Astrocyte of the spinal cord (primary cell): ENCODE measurements around the gene KCNK10.

Experiments
- DNase-seq: peaks from one replicate; pipeline ENCODE4 v3.0.0; 2011; ENCODE audit warnings: low read depth, low spot score
- H3K4me3 ChIP-seq: 2 replicates; pipeline ENCODE4 v1.5.1; 2011; ENCODE audit warnings: low read depth, mild to moderate bottlenecking, low read length, moderate library complexity
- CTCF ChIP-seq: IDR thresholded peaks from 2 replicates; pipeline ENCODE4 v1.5.1; 2012; ENCODE audit warnings: low read depth, mild to moderate bottlenecking, low read length, inconsistent platforms
- in situ Hi-C: cut with HindIII; loops from 2 replicates; pipeline ENCODE4 v1.10.0; 2017; ENCODE audit warnings: low sequenced_read_pairs

KCNK10 gene

DNA sequence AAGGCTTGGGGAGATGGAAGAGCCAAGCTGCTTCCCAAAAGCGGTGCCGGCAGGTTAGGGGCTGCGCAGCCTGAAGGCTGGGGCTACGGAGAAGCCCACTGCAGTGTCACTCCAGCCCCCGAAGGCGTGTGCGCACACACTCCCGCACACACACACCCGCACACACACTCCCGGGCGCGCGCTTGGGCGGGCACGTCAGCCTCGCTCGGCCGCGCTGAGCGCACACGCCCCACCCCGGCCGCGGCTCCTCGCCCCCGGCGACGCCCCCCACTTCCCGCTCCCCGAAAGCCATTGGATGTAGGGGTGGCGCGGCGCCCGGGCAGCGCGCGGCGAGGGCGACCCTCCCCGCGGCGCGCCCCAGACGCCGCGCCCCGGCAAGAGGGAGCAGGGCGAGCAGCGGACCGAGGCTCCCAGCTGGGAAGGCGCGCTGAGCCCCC lies at the start of gene KCNK10:
TSS of gene KCNK10 (minus strand) at position 184 of the 437 bp plus-strand sequence. CDS start 471 bp downstream, outside the sequence.
- DNase-seq, result peak; percentile 10
- H3K4me3 ChIP-seq, result peak within 1 kb of the TSS; percentile 20
- in situ Hi-C loops, result no loop called here
- TF ChIP-seq CTCF, result no peak

GRCh38 chr14:88369496-88369895 lies 46.4 kb upstream of the KCNK10 start:
- DNase-seq, result no peak
- TF ChIP-seq CTCF, result no peak
- no peak overlapping the region for H3K4me3 ChIP-seq
- in situ Hi-C loops, result no loop called here

DNA sequence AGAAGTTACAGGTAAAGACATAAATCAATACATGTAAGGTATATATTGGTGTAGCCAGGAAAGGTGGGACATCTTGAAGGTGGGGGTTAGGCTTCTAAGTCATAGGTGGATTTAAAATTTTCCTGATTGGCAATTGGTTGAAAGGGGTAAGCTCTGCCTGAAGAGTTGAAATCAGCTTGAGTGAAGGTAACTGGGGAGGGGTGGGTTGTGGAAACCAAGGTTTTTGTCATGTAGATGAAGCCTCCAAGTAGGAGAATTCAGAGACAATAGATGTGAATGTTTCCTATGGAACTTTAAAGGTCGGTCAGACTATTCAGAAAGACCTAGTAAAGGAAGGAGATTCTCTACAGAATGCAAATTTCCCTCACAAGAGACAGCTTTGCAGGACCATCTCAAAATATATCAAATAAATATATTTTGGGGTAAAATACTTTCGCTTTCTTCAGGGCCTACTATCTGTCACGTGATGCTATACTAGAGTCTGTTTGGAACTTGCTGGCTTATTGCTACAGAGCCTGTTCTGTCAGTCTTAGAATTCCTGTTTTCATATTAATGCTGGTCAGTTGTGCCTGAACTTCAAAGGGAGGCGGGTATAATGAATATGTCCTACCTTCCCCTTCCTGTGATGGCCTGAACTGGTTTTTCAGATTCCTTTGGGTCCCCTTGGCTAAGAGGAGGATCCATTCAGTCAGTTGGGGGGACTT lies 41.8 kb upstream of the KCNK10 start:
- no peak for DNase-seq
- in situ Hi-C loops, result no loop called here
- no peak overlapping the region for H3K4me3 ChIP-seq
- TF ChIP-seq CTCF, result no peak

DNA sequence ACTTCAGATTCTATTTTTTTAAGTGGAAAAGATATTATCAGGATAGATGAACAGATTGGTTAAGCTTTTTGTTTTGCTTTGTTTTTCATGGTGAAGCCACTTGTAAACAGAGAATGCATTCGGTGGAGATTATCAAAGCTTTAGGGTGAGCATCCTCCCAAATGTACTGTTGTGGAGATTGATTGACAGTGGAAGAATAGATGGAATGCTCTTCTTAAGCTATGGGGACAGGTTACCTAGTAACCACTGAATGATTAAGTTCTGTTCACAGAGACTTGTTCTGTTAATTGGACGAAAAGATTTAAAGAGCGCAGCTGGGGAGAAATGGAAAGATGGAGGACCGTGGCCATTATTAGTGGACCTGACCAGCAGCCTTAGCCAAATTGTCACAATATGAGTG lies 40.6 kb upstream of the KCNK10 start:
- TF ChIP-seq CTCF, result no peak
- DNase-seq, result no peak
- H3K4me3 ChIP-seq, result no peak overlapping the region
- in situ Hi-C loops, result no loop called here

DNA sequence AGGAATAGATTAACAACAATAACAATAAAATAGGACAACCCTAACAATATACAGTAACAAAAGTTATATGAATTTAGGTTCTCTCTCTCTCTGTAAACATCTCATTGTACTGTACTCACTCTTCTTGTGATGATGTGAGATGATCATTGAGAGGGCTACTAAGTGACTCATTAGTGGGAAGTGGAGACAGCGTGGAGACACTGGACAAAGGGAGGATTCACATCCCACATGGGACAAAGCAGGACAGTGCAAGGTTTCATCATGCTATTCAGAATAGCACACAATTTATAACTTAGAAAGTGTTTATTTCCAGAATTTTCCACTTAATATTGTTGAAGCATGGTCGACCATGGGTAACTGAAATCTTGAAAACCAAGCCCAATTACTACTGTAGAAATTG lies 36.4 kb upstream of the KCNK10 start:
- DNase-seq, result no peak
- TF ChIP-seq CTCF, result no peak
- no peak overlapping the region for H3K4me3 ChIP-seq
- in situ Hi-C loops, result no loop called here

DNA sequence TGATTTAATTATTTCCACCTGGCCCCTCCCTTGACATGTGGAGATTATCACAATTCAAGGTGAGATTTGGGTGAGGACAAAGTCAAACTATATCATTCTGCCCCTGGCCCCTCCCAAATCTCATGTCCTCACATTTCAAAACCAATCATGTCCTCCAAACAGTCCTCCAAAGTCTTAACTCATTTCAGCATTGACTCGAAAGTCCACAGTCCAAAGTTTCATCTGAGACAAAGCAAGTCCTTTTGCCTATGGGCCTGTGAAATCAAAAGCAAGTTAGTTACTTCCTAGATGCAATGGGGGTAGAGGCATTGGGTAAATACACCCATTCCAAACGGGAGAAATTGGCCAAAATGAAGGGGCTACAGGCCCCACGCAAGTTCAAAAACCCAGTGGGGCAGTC lies 31.3 kb upstream of the KCNK10 start:
- in situ Hi-C loops, result no loop called here
- no peak overlapping the region for H3K4me3 ChIP-seq
- DNase-seq, result no peak
- TF ChIP-seq CTCF, result no peak
